Adipose tissue (tissue), 3 donors: ENCODE measurements around the gene GABRG3. TPM values are rescaled to one million over a fixed set of nuclear protein-coding genes. Genes with fewer than 3 reads are reported as not detected.

Experiments
- H3K27ac ChIP-seq: one replicate; pipeline ENCODE4 v1.5.1; 2013; ENCODE audit warnings: low read depth, low read length
- WGBS, 3 donors: extraction: QIAGEN DNeasy Blood & Tissue Kit; methylation state at CpG; one replicate each; pipeline ENCODE4 v1.1.7; 2013; 5-methylcytosine and 5-hydroxymethylcytosine counted together
- polyA plus RNA-seq, 3 donors: library from polyadenylated mRNA; stranded (reverse); fragments of 200-250 nt; gene quantifications; one replicate each; pipeline ENCODE4 v1.2.3, GENCODE V29; 2013
- donor health status: healthy with polysubstance abuse.
- donor health status: Bipolar disorder and iron deficiency.
- donor health status: healthy.

GABRG3 gene
- polyA plus RNA-seq, 3 donors: not detected

DNA sequence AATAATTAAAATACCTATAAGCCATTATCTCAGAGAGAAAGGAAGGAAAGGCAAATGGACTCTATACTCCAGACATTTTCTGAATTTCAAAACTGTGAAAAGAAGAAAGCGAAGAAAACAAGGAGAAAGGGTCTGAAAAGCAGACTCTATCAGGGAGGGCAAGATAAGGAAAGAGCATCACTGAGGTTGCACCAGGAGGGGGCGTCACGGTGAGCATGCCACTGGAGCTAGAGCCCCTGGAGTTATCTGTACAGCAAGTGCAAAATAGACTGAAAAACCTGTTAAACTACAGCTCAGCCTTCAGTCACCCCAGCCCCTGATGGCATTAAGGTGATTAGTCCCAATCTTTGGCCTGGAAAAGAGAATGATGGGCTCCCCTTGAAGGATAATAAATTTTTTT is 514.3 kb downstream of the GABRG3 start:
- no peak overlapping the region for H3K27ac ChIP-seq
- 77 to 92% (median 86%) methylated on average over 3 of the region's 3 CpGs for WGBS, 3 donors

DNA sequence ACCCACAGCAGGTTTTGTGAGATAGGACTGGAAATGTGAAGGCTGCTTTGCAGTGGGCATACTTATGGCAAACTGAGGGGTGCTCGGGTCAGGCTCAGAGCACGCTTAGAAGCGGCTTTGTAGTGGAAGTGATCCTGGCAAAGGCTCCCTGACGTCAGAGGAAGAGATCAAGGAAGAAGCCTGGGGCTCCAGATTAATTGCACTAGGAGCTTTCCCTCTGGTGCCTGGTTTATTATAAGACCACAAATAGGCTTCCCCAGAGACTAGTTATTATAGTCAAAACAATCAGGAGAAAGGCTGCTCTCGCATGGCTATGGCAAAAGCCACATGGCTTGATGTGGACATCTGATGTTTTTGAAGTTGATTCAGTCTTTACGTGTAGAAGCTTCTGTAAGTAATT is 515.1 kb downstream of the GABRG3 start:
- 52 to 71% (median 62%) methylated on average over 6 of the region's 6 CpGs for WGBS, 3 donors

DNA sequence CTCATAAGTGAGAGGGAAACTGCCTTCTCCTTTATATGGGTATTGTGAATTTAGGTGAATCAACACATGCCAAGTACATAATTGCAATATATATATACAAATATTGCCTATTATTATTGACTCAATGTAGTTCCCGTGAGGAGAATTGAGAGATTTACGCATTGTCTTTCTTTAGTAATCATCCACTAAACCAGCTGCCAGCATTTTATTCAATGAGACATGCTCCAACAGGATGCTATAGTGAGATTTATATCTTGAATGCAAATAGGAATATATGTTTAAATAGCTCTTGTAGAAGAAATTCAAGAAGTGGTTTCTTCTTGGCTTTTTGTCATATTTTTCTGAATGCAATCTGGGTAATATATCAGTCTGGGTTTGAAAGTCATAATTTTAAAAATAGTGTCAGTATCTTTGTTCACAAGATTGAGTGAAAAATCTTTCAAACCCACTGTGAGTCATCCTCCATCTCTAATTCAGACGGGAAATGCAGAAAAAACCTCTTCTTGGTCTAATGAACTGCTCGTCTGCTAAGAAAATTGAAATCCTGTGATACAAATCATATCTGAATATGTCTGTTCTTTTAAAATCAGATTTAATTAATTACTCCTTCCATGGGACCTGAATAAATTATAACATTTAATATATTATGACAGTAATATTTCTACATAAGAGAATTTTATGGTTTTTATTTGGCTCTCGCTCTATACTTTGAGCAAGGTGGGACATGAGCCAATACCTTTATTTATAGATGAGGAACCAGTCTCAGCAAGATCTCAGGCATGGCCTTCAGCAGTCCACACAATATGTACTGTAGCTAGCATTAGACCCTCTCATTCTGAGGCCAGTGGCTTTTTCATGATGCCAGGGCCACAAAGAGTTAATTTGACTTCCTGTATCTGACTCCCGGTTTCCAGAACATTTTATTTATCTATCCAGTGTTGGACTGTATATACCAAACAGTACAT is 516.0 kb downstream of the GABRG3 start:
- no peak overlapping the region for H3K27ac ChIP-seq
- 43 to 56% (median 51%) methylated on average over 6 of the region's 6 CpGs for WGBS, 3 donors

More for the DNA sequence above, 515.1 kb downstream of the GABRG3 start:
- no peak overlapping the region for H3K27ac ChIP-seq

DNA sequence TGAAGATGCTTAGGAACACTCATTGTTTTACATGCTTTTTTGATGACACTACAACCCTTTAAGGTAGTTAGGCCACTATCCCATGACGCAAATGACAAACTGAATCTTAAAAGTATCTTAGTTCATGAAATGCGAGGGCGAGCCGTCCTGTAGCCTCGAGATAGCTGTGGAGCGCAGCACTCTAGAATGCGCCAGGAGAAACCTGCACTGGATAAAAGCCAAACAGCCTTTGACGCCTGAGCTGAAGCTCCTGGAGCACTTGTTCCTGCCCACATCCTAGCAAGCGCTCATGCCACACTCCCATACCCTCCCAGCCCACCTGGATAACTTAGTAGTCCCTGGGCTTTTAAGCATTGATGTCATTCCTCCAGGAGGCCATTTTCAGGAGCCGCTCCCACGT is 516.9 kb downstream of the GABRG3 start:
- 73 to 79% (median 77%) methylated on average over 11 of the region's 11 CpGs for WGBS, 3 donors

DNA sequence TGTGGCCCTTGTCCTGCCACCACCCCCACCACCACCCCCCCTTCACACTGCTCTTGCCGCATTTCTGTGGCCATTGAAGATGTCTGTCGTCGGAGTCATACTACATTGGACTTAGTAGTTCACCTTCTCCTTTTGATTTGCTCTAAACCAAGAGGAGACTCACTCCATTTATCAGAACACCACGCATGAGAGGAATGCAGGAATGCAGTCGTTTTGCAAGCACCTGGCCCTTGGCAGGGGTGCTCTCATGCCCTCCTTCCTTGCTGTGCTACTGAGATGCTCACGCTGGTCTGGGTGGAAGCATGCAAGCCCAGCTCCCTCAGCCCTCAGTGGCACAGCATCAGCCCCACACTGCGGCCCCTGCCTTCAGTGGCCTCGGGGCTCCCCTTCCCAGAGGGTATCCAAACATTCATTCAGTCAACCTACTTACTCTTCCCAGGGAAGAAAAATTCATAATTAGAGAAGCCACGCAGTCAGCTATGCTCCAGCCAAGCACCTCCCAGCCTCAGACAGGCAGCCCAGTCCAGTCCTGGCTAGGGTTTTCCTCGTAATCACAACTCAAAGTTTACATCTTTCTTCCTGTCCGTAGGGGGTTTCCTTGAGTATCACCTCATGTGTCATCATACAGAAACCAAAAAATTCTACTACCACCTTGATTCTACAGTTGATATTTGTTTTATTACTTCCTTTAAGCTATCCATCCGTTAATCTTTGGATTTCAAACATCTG is 520.0 kb downstream of the GABRG3 start:
- WGBS, 3 donors: 70 to 73% (median 73%) methylated on average over 12 of the region's 12 CpGs
- H3K27ac ChIP-seq: no peak overlapping the region

More for the DNA sequence above, 516.9 kb downstream of the GABRG3 start:
- H3K27ac ChIP-seq: no peak overlapping the region

DNA sequence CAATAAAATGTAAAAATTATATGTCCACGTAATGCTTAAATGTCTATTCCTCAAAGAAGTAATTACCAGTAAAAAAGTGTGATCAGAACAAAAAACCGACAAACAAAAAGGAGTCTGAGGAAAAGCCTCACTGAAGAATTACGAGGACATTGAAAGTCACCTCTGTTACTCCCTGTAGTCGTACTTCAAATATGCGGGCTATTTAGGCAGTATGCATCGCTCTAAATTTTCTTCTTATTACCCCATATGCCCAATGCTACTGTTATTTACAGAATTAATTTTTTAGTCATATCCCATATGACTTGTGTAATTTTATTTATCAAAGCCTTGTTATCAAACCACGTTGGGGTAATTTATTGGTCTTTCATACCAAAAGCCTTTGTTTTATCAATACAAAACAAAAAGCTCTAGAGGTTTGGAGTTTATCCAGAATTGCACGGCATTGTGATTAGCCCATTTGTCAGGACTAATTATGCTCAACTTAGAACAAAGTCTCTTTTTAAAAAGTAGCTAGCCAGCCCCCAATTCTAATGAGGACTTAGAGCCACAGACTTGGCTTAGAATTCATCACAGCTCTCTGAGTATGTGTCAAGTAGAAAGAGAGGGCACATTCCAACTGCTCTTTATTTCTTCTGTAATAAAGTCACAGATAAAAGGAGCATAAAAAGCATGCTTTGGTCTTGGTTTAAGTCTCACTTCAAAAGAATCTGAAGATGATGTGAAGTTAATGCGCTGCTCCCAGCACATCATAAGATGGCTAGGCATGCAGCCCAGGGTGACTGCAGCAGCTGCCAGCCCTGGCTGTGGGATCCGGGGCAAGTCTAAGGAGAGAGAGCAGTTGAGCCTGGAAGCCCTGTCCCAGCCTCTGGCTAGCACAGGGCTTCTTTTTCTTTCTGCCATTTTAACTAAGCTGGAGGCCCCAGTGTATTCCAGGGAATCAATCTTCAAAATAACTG is 521.0 kb downstream of the GABRG3 start:
- no peak overlapping the region for H3K27ac ChIP-seq
- WGBS, 3 donors: 62 to 66% (median 64%) methylated on average over 10 of the region's 10 CpGs

DNA sequence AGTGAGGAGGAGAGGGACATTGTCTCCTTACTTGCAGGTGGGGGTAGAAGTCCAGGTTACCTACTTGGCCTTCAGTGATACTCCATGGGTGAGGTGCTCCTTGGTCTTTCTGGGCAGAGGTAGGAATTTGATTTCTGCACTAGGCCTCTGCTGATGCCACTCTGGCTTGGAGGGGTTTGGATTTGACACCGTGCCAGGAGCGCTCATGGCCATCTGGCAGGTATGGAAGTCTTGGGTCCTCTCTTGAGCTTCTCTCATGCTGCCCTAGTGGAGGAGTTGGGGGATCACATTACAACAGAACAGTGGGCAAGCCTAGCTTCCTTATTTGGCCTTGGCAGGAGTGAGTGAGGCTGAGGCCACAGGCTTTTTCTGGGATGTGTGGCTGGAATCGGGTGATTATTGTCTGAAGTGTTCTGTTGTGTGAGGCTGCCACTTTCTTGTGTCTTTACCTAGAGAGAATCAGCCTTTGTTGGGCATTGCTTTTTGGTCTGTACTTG is 525.0 kb downstream of the GABRG3 start:
- WGBS, 3 donors: 86 to 87% (median 87%) methylated on average over 3 of the region's 3 CpGs
- no peak overlapping the region for H3K27ac ChIP-seq

DNA sequence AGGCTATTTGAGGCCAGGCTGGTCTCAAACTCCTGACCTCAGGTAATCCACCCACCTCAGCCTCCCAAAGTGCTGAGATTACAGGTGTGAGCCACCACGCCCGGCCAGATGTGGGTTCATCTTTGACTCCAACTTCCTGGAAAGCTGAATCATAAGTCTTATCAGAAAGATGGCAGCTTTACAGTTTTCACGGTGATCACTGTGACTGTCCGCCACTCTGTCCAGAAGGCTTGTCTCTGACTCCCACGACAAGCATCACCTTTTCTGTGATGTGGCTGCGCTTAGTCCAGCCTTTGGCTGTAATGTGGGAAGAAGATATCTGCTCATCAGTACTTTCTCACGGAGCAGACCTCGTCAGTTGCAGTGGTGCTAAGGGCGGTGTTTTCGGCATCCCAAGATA is 527.7 kb downstream of the GABRG3 start:
- WGBS, 3 donors: 89 to 92% (median 90%) methylated on average over 10 of the region's 10 CpGs
- no peak overlapping the region for H3K27ac ChIP-seq

DNA sequence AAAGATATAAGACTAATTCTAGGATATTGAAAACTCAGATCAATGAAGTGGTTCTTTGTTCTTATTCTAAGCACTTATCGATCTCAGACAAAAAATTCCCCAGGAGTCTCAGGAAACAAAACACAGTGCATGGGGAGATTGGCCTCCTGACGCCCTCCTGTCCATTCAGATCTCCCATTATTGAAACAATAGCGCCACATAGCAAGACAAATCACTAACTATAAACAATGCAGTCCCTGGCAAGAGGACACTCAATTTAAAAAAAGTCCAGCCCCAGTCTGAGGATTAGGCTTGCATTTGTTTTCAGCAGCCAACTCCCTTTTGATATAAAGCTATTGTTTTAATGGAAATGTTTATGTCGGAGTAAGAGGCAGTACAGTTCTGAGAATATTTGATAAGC is 528.2 kb downstream of the GABRG3 start:
- WGBS, 3 donors: 60 to 75% (median 70%) methylated on average over 4 of the region's 4 CpGs
- H3K27ac ChIP-seq: no peak overlapping the region

DNA sequence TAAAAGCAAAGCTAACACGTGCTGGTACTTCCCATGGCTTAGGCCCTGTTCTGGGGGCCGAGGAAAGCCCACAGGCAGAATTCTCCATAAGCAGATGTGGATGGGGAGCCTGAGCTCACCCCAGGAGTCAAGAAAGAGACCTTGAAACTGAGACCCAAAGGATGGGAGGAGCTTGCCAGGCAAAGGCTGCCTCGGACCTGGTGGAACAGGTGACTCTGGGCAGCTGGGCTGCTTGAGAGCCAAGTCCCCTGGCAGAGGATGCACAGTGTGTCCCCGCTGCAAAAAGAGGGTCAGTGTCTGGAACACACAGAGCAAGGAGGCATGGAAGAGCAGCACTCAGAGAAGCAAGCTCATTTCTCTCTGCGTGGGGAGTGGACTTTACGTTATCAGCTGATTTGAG is 528.7 kb downstream of the GABRG3 start:
- whole genome bisulfite sequencing, 3 donors: 46 to 67% (median 65%) methylated on average over 6 of the region's 6 CpGs
- H3K27ac ChIP-seq: no peak overlapping the region

DNA sequence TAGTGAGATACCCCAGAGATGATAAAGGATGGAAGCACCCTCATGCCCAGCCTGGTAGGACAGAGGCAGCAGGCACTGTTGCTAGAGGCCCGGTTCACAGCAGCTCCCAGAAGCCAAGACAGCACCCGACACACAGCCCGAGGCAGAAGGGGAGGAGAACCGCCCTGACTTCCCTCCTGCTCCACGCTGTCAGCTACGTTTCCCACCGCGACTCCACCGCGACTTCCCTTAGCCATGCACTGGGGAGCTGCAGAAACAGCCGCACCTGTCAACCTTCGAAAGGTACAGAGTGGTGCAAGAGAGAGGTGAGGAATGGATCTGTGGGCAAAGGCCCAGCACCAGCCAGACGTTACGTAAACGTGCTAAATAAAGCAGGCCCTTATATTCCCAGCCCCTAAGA is 529.2 kb downstream of the GABRG3 start:
- WGBS, 3 donors: 78 to 86% (median 82%) methylated on average over 14 to 15 of the region's 15 CpGs
- H3K27ac ChIP-seq: no peak overlapping the region

DNA sequence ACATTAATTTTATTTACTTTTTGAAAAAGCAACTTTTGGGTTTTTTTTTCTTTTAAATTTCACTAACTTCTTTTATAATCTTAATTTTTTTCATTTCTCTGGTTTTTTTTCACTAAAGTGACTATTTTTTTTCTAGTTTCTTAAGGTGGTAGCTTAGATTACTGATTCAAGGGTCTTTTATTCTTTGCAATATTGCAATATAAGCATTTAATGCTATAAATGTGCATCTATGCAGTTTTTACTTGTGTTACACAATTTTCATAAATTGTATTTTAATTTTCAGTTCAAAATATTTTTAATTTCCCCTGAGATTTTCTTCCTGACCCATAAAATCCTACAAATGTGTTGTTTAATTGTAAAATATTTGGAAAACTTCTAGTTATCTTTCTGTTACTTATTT is 535.8 kb downstream of the GABRG3 start:
- H3K27ac ChIP-seq: no peak overlapping the region

DNA sequence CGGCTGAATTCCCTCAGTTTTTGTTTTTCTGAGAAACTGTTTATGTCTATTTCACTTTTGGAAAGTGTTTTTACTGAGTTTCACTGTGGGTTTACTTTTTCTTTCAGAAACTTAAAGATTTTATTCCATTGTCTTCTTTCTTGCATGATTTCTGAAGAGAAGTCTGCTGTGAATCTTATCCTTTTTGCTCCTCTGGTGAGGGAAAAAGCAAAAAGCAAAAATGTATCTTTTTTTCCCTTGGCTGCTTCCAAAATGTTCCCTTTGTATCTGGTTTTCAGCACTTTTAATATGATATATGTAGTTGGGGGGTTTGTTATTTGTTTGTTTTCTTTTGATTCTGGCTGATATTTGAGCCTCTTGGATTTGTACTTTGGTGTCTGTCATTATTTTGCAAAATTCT is 538.0 kb downstream of the GABRG3 start:
- no peak overlapping the region for H3K27ac ChIP-seq
- 88 to 100% (median 88%) methylated on average over 1 of the region's 1 CpG for WGBS, 3 donors

DNA sequence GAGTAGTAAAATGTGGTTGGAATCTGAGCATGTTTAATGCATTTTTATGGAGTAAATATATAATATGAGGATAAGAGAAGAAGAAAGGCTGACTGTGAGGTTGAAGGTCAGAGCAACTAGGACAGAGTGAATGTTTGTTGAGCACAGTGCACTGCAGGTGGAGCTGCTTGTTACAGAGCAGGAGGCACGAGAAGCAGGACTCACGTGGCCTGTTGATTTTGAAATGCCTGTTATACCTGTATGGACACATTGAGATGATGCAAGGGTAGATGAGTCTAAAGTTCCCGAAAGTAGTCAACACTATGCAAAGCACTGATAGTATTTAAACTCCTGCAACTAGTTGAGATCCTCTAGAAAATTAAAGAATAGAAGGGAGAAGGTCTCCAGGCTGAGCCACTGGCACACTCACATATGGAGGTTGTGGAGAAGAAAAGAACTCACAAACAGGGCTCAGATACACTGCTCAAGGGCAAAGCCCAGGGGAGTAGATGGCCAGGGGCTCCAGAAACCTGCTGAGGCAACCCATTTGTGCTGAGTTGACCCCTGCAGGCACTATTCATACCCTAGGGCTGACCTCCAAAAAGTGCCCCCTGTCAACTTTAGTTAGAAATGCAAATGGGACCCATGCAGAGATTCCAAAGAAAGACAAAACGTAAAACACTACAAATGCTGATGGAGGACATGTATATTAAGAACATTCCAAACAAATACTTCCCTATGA is 541.5 kb downstream of the GABRG3 start:
- 60 to 71% (median 71%) methylated on average over 4 of the region's 4 CpGs for WGBS, 3 donors
- no peak overlapping the region for H3K27ac ChIP-seq

DNA sequence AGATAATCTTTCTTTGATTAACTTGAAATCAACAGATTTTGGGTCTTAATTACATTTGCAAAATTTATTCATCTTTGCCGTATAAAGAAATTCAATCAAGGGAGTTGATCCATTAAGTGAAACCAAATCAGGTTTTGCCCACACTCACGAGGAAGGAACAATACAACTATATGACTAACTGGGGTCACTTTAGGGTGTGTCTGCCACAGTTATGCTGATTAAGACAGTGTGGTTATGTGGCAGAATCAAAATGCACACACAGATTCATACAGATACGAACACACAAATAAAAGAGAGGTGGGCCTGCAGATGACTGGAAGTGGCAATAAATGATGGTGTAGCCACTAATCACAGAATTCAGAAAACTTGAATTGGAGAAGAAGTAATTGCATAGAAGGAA is 543.5 kb downstream of the GABRG3 start:
- WGBS, 3 donors: 78 to 85% (median 81%) methylated on average over 3 of the region's 3 CpGs
- H3K27ac ChIP-seq: no peak overlapping the region

DNA sequence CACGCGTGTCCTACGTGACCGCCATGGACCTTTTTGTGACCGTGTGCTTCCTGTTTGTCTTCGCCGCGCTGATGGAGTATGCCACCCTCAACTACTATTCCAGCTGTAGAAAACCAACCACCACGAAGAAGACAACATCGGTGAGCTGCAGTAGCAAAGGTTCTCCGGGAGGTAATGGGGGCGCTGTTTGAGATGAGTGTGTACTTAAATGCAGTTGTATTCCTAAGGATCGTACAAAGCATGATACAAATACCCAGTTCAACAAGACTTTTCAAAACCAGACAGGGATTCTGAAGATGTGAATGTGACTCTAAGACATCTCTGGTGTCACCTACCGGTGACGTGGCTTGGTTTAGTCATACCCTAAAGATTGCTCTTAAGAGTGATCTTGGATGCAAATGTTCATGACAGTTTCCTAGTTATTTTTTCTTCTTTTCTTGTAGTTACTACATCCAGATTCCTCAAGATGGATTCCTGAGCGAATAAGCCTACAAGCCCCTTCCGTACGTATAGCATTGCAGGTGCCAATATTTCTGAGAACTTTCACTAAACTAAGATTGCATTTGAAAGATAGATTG is 556.6 kb downstream of the GABRG3 start:
- no peak overlapping the region for H3K27ac ChIP-seq
- WGBS, 3 donors: 82 to 90% (median 85%) methylated on average over 18 of the region's 18 CpGs

DNA sequence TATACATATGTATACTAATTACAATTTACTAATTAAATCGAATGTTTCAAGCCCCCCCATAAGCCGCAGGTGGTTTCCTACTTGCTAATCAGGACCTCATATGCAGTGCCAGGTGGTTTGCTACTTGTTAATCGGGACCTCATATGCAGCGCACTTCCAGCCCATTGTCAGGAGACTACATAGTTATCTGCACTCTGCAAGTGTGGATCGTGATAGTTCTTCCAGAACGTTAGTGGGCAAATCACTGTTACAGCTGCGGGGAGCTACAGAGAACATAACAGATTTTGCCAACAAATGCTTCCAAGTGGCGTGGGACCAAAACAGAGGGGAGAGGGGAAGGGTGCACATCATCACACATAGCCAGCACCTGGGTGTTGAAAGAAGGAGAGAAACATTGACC is 558.4 kb downstream of the GABRG3 start:
- H3K27ac ChIP-seq: no peak overlapping the region
- WGBS, 3 donors: 70 to 79% (median 76%) methylated on average over 8 of the region's 8 CpGs
